ENCODE results near the gene SLC19A1. TPM values are rescaled to one million over a fixed set of nuclear protein-coding genes. Genes with fewer than 3 reads are reported as not detected.

The SLC19A1 gene
- total and polyA plus RNA-seq, 3 experiments from 2014 or later: 7.0 to 66.8 (median 55.7) TPM

GRCh38 chr21:45480701-45481500 is 61.3 kb downstream of the SLC19A1 start:
- H3K9me3 Mint-ChIP-seq: no peaks in the 10 kb centered on the region
- no peaks in the 10 kb centered on the region for H3K27me3 ChIP-seq (ENCODE audit: insufficient read depth, low read length, poor library complexity, severe bottlenecking)
- peaks cover 50% of the 10 kb centered on the region for H3K4me1 ChIP-seq (ENCODE audit: insufficient read depth, low read length)
- no peak overlapping the region for H3K4me3 Mint-ChIP-seq
- H3K27ac Mint-ChIP-seq: peak overlapping the region in 1 of 8 donors; percentile 12
- H3K9me3 ChIP-seq (ENCODE audit: low read length): no peaks in the 10 kb centered on the region
- peaks cover 37 to 53% (median 51%) of the 10 kb centered on the region in 3 donors for H3K4me1 Mint-ChIP-seq
- H3K36me3 Mint-ChIP-seq: peaks cover 0 to 3% (median 0%) of the 10 kb centered on the region in 3 donors
- POLR2A ChIA-PET: no interaction called here
- H3K4me3 ChIP-seq (ENCODE audit: low read length): no peak overlapping the region
- H3K27me3 Mint-ChIP-seq: no peaks in the 10 kb centered on the region
- no peaks in the 10 kb centered on the region for H3K36me3 ChIP-seq (ENCODE audit: insufficient read depth, low read length)
- no peak for DNase-seq
- CTCF ChIA-PET: no interaction called here
- no peak overlapping the region for H3K27ac ChIP-seq (ENCODE audit: low read depth, low read length)

GRCh38 chr21:45479691-45480675 is 62.3 kb downstream of the SLC19A1 start:
- peak overlapping the region in 7 of 8 donors; percentile 21 to 95 (median 82) for H3K27ac Mint-ChIP-seq
- Histone ChIP-seq H3K9me3 (ENCODE audit: low read length) (no peaks in the 10 kb centered on the region), H3K4me1 (ENCODE audit: insufficient read depth, low read length) (peaks cover 50% of the 10 kb centered on the region), H3K4me3 (ENCODE audit: low read length) (peak overlapping the region; percentile 58), H3K27ac (ENCODE audit: low read depth, low read length) (no peak overlapping the region), H3K36me3 (ENCODE audit: insufficient read depth, low read length) (no peaks in the 10 kb centered on the region), H3K27me3 (ENCODE audit: insufficient read depth, low read length, poor library complexity, severe bottlenecking) (no peaks in the 10 kb centered on the region)
- peaks cover 37 to 53% (median 51%) of the 10 kb centered on the region in 3 donors for H3K4me1 Mint-ChIP-seq
- peaks cover 0 to 3% (median 0%) of the 10 kb centered on the region in 3 donors for H3K36me3 Mint-ChIP-seq
- H3K9me3 Mint-ChIP-seq: no peaks in the 10 kb centered on the region
- POLR2A ChIA-PET: no interaction called here
- peak overlapping the region; percentile 45 to 93 (median 79) for H3K4me3 Mint-ChIP-seq
- CTCF ChIA-PET: no interaction called here
- no peaks in the 10 kb centered on the region for H3K27me3 Mint-ChIP-seq
- peak in 1 of 5 donors; percentile 19 for DNase-seq

GRCh38 chr21:45478816-45479669 is 63.2 kb downstream of the SLC19A1 start:
- H3K27ac ChIP-seq (ENCODE audit: low read depth, low read length): peak overlapping the region; percentile 40
- POLR2A ChIA-PET: interaction anchor here (0.5 kb wide), 1 partner anchor 662 kb away, joined by 5 read pairs; no protein-coding TSS in a partner anchor

GRCh38 chr21:45478115-45478801 is 64.0 kb downstream of the SLC19A1 start:
- no peaks in the 10 kb centered on the region for H3K36me3 ChIP-seq (ENCODE audit: insufficient read depth, low read length)
- peak overlapping the region; percentile 76 to 99 (median 94) for H3K27ac Mint-ChIP-seq
- DNase-seq: peak; percentile 65 to 86 (median 77)
- peaks cover 50% of the 10 kb centered on the region for H3K4me1 ChIP-seq (ENCODE audit: insufficient read depth, low read length)
- H3K27me3 ChIP-seq (ENCODE audit: insufficient read depth, low read length, poor library complexity, severe bottlenecking): no peaks in the 10 kb centered on the region
- H3K9me3 ChIP-seq (ENCODE audit: low read length): no peaks in the 10 kb centered on the region
- no peaks in the 10 kb centered on the region for H3K27me3 Mint-ChIP-seq
- POLR2A ChIA-PET: no interaction called here
- CTCF ChIA-PET: interaction anchor here (0.6 to 3.1 kb wide), 5 partner anchors 59 to 140 kb away, joined by 3 to 12 read pairs (median 3); no protein-coding TSS in a partner anchor
- H3K9me3 Mint-ChIP-seq: no peaks in the 10 kb centered on the region
- peak overlapping the region; percentile 83 to 93 (median 87) for H3K4me3 Mint-ChIP-seq
- no peaks in the 10 kb centered on the region for H3K36me3 Mint-ChIP-seq
- H3K27ac ChIP-seq (ENCODE audit: low read depth, low read length): peak overlapping the region; percentile 40
- peak overlapping the region; percentile 58 for H3K4me3 ChIP-seq (ENCODE audit: low read length)
- peaks cover 29 to 41% (median 40%) of the 10 kb centered on the region in 3 donors for H3K4me1 Mint-ChIP-seq

More at GRCh38 chr21:45478816-45479669, 63.2 kb downstream of the SLC19A1 start:
- H3K27me3 ChIP-seq (ENCODE audit: insufficient read depth, low read length, poor library complexity, severe bottlenecking): no peaks in the 10 kb centered on the region
- CTCF ChIA-PET: interaction anchor here (1.1 to 3.1 kb wide), 3 partner anchors 58 to 122 kb away, joined by 3 to 12 read pairs (median 4); no protein-coding TSS in a partner anchor
- Mint-ChIP-seq H3K36me3 (no peaks in the 10 kb centered on the region), H3K27ac (peak overlapping the region; percentile 76 to 99 (median 94)), H3K4me3 (peak overlapping the region; percentile 70 to 93 (median 87)), H3K4me1 (peaks cover 34 to 48% (median 48%) of the 10 kb centered on the region in 3 donors), H3K27me3 (no peaks in the 10 kb centered on the region), H3K9me3 (no peaks in the 10 kb centered on the region)
- H3K9me3 ChIP-seq (ENCODE audit: low read length): no peaks in the 10 kb centered on the region
- peaks cover 50% of the 10 kb centered on the region for H3K4me1 ChIP-seq (ENCODE audit: insufficient read depth, low read length)
- no peaks in the 10 kb centered on the region for H3K36me3 ChIP-seq (ENCODE audit: insufficient read depth, low read length)
- DNase-seq: no peak
- peak overlapping the region; percentile 58 for H3K4me3 ChIP-seq (ENCODE audit: low read length)

GRCh38 chr21:45477176-45478114 is 64.8 kb downstream of the SLC19A1 start:
- Histone ChIP-seq H3K27ac (ENCODE audit: low read depth, low read length) (no peak overlapping the region), H3K9me3 (ENCODE audit: low read length) (no peaks in the 10 kb centered on the region), H3K4me3 (ENCODE audit: low read length) (peak overlapping the region; percentile 48), H3K36me3 (ENCODE audit: insufficient read depth, low read length) (no peaks in the 10 kb centered on the region), H3K27me3 (ENCODE audit: insufficient read depth, low read length, poor library complexity, severe bottlenecking) (no peaks in the 10 kb centered on the region), H3K4me1 (ENCODE audit: insufficient read depth, low read length) (peaks cover 45% of the 10 kb centered on the region)
- CTCF ChIA-PET: interaction anchor here (0.6 to 3.1 kb wide), 4 partner anchors 60 to 140 kb away, joined by 3 to 12 read pairs (median 4); no protein-coding TSS in a partner anchor
- Mint-ChIP-seq H3K4me3 (peak overlapping the region in 6 of 7 donors; percentile 83 to 93 (median 88)), H3K4me1 (peaks cover 25 to 34% (median 33%) of the 10 kb centered on the region in 3 donors), H3K36me3 (no peaks in the 10 kb centered on the region), H3K27ac (peak overlapping the region; percentile 86 to 99 (median 94)), H3K27me3 (no peaks in the 10 kb centered on the region), H3K9me3 (no peaks in the 10 kb centered on the region)
- DNase-seq: no peak
- POLR2A ChIA-PET: no interaction called here

GRCh38 chr21:45476582-45476981 is 65.7 kb downstream of the SLC19A1 start:
- H3K4me3 Mint-ChIP-seq: peak overlapping the region in 6 of 7 donors; percentile 3 to 58 (median 32)
- no peaks in the 10 kb centered on the region for H3K9me3 Mint-ChIP-seq
- CTCF ChIA-PET: interaction anchor here (3.1 kb wide), 1 partner anchor 121 kb away, joined by 12 read pairs; no protein-coding TSS in a partner anchor
- Histone ChIP-seq H3K27ac (ENCODE audit: low read depth, low read length) (no peak overlapping the region), H3K4me3 (ENCODE audit: low read length) (no peak overlapping the region), H3K27me3 (ENCODE audit: insufficient read depth, low read length, poor library complexity, severe bottlenecking) (no peaks in the 10 kb centered on the region), H3K9me3 (ENCODE audit: low read length) (no peaks in the 10 kb centered on the region), H3K4me1 (ENCODE audit: insufficient read depth, low read length) (peaks cover 43% of the 10 kb centered on the region), H3K36me3 (ENCODE audit: insufficient read depth, low read length) (no peaks in the 10 kb centered on the region)
- POLR2A ChIA-PET: no interaction called here
- no peak for DNase-seq
- H3K27me3 Mint-ChIP-seq: no peaks in the 10 kb centered on the region
- H3K4me1 Mint-ChIP-seq: peaks cover 25 to 31% (median 29%) of the 10 kb centered on the region in 3 donors
- peak overlapping the region in 6 of 8 donors; percentile 0 to 90 (median 80) for H3K27ac Mint-ChIP-seq
- H3K36me3 Mint-ChIP-seq: no peaks in the 10 kb centered on the region

Data from CD8-positive, alpha-beta memory T cell (primary cell).